Middle frontal gyrus (tissue), 1 donor: Measurements from ENCODE around the gene NTSR2.
A peak's percentile ranks its signal among the peaks of the same experiment; 100 is the strongest.

Source experiments
- DNase-seq: peaks from one replicate; pipeline ENCODE4 v3.0.0-alpha.2; 2015; ENCODE audit warnings: low spot score; ENCODE audit errors: extremely low spot score

The NTSR2 gene

GRCh38 chr2:11630855-11631254 lies 39.1 kb downstream of the NTSR2 start:
- no peak for DNase-seq

GRCh38 chr2:11629851-11630250 lies 40.1 kb downstream of the NTSR2 start:
- no peak for DNase-seq

DNA sequence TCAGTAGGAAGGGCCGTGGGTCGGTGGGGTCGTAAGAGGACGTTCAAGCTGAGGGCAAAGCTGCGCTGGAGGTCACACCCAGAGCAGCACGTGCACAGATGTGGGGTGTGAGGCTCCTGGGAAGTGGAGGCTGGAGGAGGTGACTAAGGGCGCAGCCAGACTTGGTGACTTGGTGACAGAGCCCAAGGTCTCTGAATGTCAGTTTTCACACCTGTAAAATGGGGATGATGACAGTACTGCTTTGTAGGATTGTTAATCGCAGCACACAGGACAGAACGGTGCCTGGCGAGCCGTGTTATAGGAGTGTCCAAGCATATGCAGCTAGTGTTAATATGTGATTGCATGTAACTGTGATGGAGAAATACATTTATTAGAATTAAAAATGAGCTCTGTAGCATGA lies 40.8 kb downstream of the NTSR2 start:
- DNase-seq, result no peak

DNA sequence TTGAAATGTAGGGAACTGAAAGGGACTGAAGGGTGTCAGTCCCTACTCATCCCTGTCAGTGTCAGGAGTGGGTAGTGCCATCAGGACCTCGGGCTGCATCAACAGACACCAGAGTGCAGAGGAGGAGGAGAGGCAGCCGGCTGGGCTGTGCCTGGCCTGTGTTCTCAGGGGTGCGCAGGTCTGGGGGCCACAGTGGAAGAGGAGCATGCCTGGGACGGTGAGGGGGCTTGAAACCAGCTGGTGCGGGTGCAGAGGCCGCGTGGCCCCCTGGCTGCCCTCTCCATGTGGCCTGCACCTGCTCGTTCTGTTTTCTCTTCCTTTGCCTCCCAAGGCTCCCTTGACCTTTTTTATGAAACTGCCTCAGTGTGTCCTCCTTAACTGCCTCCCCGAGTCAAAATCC lies 41.3 kb downstream of the NTSR2 start:
- DNase-seq, result no peak

- no peak for DNase-seq
These were observed 44.3 kb downstream of the NTSR2 start for GRCh38 chr2:11625671-11626070.

- no peak for DNase-seq
These were observed 45.1 kb downstream of the NTSR2 start for GRCh38 chr2:11624893-11625292.

- DNase-seq, result no peak
These were observed 47.4 kb downstream of the NTSR2 start for GRCh38 chr2:11622611-11623010.

GRCh38 chr2:11621410-11621809 lies 48.6 kb downstream of the NTSR2 start:
- DNase-seq, result peak; percentile 3

DNA sequence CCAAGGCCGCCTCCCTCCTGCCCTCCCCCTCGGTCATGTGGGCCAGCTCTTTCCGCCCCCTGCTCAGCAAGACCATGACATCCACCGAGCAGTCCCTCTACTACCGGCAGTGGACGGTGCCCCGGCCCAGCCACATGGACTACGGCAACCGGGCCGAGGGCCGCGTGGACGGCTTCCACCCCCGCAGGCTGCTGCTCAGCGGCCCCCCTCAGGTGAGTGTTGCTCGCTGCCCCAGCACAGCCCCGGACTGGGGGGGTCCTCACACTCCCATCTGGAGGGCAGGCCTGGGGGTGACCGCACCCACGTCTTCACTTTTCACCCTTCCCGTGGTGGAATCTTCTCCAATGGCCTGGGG lies 51.3 kb downstream of the NTSR2 start:
- no peak for DNase-seq

GRCh38 chr2:11617984-11618707 lies 51.8 kb downstream of the NTSR2 start:
- no peak for DNase-seq

DNA sequence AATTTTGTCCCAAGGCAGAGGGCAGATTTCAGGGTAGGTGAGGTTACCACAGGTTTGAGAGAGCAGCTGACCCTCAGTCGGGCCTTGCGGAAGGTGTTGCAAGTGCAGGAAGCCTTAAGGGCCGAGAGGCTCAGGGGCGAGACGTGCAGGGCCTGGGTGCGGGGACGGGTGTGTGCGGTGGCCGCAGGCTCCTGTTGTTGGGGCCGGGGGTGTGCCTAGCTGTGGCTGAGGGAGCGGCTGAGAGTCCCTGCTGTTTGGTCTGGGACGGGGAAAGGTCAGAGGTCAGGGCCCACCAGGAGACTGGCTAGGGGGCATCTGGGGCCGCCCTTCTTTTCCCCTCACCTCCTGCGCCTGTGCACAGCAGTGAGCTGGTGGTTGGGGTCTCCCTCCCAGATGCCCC lies 52.5 kb downstream of the NTSR2 start:
- no peak for DNase-seq

DNA sequence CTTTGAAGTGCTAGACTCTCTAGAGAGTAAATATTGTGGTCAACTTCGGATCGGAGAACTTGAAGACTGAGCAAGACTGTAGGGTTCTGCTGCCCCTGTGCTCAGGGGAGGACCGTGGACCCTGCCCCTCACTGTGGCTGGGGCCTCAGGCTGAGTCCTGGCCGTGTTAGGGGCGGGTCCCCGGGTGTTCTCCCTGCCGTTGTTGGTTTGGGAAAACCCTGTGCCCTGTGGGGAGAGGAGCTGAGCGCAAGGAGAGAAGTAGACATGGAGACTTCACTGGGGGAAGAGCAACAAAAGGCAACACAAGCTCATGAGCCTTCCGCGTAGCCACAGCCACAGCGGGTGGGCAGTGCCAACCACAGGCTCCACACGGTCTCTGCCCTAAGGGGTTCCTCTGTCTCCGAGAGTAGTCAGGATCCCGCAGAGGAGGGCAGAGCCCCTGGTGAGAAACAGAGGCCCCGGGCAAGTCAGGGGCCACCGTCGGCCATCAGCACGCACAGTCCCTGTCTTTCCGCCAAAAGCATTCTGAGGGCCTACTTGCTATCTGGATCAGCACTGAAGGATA lies 53.1 kb downstream of the NTSR2 start:
- DNase-seq, result no peak

DNA sequence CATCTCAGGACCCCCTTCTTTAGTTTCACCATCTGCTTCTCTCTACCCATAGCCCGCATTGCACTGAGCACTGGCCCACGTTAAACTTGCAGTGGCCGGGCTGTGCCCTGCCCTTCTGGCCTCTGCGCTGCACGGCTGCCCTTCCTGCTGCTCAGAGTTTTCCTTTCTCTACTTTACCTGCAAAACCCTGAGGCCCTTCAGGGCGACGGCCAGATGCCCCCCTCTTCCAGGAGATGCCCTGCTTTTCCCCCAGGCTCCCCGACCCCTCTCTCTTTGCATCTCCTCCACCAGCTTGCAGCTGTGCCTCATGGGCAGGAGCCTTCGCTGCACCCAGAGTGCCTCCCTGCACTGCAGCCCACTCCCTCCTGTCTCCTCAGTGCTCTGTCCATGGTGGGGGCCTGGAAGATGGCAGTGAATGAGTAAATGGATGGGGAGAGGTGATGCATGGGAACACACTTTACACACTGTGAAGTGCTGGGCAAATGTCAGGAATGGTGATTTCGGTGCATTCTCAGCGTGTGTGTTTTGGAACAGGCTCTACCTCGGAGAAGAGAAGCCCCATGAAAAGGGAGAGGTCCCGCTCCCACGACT lies 53.8 kb downstream of the NTSR2 start:
- DNase-seq, result no peak

- no peak for DNase-seq
These were observed 54.8 kb downstream of the NTSR2 start for GRCh38 chr2:11615209-11615608.

GRCh38 chr2:11613297-11613696 lies 56.7 kb downstream of the NTSR2 start:
- no peak for DNase-seq

GRCh38 chr2:11612553-11613215 lies 57.3 kb downstream of the NTSR2 start:
- DNase-seq, result no peak

DNA sequence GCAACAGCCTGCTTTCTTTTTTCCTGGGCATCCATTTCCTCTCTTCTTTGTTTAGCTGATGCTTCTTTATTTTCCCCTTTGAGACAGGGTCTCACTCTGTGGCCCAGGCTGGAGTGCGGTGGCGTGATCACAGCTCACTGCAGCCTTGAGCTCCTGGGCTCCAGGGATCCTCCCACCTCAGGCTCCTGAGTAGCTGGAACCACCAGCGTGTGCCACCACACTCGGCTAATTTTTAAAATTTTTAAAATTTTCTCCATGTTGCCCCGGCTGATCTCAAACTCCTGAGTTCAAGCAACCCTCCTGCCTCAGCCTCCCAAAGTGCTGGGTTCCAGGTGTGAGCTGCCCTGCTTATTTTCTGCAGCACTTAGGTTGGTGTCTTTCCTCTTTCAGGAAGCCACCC lies 58.7 kb downstream of the NTSR2 start:
- no peak for DNase-seq

DNA sequence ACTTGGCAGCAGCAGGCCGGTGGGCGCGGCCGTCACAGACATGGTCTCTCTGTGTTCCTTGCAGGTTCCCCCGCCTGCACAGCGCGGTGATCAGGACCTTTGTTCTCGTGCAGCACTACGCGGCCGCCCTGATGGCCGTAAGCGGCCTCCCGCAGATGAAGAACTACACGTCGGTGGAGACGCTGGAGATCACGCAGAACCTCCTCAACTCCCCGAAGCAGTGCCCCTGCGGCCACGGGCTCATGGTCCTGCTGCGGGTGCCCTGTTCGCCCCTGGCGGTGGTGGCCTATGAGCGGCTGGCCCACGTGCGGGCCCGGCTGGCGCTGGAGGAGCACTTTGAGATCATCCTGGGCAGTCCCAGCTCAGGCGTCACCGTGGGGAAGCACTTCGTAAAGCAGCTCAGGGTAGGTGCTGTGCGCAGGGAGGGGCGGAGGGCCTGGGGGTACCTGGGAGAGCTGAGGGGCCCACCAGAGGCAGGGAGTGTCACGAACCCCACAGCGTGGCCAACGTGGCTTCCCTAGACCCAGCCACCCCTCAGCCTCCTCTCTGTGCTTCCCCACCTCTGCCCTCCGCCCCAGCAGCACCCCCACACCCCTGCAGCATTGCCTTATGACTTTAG lies 59.3 kb downstream of the NTSR2 start:
- DNase-seq, result no peak
